GM12873 (cell line): ENCODE results near the gene IDH3G.

Experiments
- TF ChIP-seq, protein P1 (sequence below): IDR thresholded peaks from 2 replicates; pipeline ENCODE4 v1.5.1; 2012; ENCODE audit warnings: low read depth, mild to moderate bottlenecking, moderate library complexity, low read length, control low read depth; ENCODE audit not compliant: insufficient read depth; ENCODE audit errors: missing control alignments

IDH3G gene

DNA sequence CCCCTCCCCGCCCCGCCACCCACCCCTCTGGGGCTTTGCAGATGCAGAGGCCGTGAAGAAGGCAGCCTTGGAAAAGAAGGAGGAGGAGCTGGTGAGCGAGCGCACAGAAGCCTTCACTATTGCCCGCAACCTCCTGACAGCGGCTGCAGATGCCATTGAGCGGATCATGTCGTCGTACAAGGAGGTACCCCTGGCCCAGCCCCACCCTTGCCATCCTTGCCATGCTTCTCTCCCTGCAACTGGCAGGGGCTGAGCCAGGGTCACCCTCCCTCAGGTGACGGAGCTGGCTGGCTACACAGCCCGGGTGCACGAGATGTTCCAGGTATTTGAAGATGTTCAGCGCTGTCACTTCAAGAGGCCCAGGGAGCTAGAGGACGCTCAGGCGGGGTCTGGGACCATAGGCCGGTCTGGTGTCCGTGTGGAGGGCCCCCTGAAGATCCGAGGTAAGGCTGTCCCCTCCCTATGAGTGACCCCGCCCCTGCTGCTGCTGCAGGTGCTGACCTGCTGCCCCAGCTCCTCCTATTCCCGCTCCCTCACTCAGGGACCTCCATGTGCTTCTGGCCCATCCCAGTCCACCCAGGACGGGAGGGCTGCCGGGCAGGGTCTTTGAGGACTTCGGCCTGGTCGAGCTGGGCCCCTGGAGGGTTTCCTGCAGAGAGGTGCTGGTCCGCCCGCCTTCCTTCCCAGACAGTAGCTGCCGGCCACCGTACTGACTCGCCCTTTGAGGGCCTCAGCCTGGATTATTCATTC is 57.9 kb downstream of the IDH3G start:
- TF ChIP-seq, protein P1, sequence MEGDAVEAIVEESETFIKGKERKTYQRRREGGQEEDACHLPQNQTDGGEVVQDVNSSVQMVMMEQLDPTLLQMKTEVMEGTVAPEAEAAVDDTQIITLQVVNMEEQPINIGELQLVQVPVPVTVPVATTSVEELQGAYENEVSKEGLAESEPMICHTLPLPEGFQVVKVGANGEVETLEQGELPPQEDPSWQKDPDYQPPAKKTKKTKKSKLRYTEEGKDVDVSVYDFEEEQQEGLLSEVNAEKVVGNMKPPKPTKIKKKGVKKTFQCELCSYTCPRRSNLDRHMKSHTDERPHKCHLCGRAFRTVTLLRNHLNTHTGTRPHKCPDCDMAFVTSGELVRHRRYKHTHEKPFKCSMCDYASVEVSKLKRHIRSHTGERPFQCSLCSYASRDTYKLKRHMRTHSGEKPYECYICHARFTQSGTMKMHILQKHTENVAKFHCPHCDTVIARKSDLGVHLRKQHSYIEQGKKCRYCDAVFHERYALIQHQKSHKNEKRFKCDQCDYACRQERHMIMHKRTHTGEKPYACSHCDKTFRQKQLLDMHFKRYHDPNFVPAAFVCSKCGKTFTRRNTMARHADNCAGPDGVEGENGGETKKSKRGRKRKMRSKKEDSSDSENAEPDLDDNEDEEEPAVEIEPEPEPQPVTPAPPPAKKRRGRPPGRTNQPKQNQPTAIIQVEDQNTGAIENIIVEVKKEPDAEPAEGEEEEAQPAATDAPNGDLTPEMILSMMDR = no peak
